Astrocyte (in vitro differentiated cells and primary cell): Measurements from ENCODE around the gene MOB3A. TPM values are rescaled to one million over a fixed set of nuclear protein-coding genes. Genes with fewer than 3 reads are reported as not detected.

Experiments
- DNase-seq: peaks from one replicate; pipeline ENCODE4 v3.0.0-alpha.2; 2010; ENCODE audit warnings: low read depth
- FAIRE-seq: peaks from 2 replicates; lab custom pipeline; 2011; peaks lifted over from hg19 to GRCh38; lab: Jason Lieb, UNC
- H2AFZ ChIP-seq: 2 replicates; pipeline ENCODE4 v1.6.0; 2012; ENCODE audit warnings: low read depth, low read length, inconsistent platforms
- H3K27ac ChIP-seq: 2 replicates; pipeline ENCODE4 v1.5.1; 2011; ENCODE audit warnings: low read depth, low read length, inconsistent platforms
- H3K27me3 ChIP-seq: 2 replicates; pipeline ENCODE4 v1.6.0; 2011; ENCODE audit warnings: low read length, inconsistent platforms; ENCODE audit not compliant: insufficient read depth
- H3K36me3 ChIP-seq: 2 replicates; pipeline ENCODE4 v1.5.1; 2011; ENCODE audit warnings: low read length, inconsistent platforms; ENCODE audit not compliant: insufficient read depth
- H3K4me1 ChIP-seq: 2 replicates; pipeline ENCODE4 v1.5.1; 2011; ENCODE audit warnings: low read length, inconsistent platforms; ENCODE audit not compliant: insufficient read depth
- H3K4me2 ChIP-seq: 2 replicates; pipeline ENCODE4 v1.6.0; 2012; ENCODE audit warnings: low read length, inconsistent platforms
- H3K4me3 ChIP-seq: 2 replicates; pipeline ENCODE4 v1.5.1; 2011; ENCODE audit warnings: low read depth, mild to moderate bottlenecking, low read length, inconsistent platforms; ENCODE audit not compliant: insufficient read depth
- H3K79me2 ChIP-seq: 2 replicates; pipeline ENCODE4 v1.6.0; 2012; ENCODE audit warnings: mild to moderate bottlenecking, low read length, inconsistent platforms; ENCODE audit not compliant: insufficient read depth
- H3K9ac ChIP-seq: 2 replicates; pipeline ENCODE4 v1.6.0; 2012; ENCODE audit warnings: mild to moderate bottlenecking, low read length, inconsistent platforms
- H3K9me3 ChIP-seq: 2 replicates; pipeline ENCODE4 v1.5.1; 2012; ENCODE audit warnings: low read depth, mild to moderate bottlenecking, low read length, inconsistent platforms; ENCODE audit not compliant: insufficient read depth
- H4K20me1 ChIP-seq: 2 replicates; pipeline ENCODE4 v1.6.0; 2012; ENCODE audit warnings: low read length, inconsistent platforms; ENCODE audit not compliant: insufficient read depth
- H3K27ac Mint-ChIP-seq: one replicate; pipeline ENCODE4 v1.8.0; 2021; ENCODE audit warnings: mild to moderate bottlenecking, mixed read lengths; ENCODE audit not compliant: unreplicated experiment
- H3K27me3 Mint-ChIP-seq: one replicate; pipeline ENCODE4 v1.8.0; 2021; ENCODE audit warnings: low read depth, mixed read lengths; ENCODE audit not compliant: unreplicated experiment
- H3K36me3 Mint-ChIP-seq: one replicate; pipeline ENCODE4 v1.8.0; 2021; ENCODE audit warnings: low read depth, mixed read lengths; ENCODE audit not compliant: unreplicated experiment
- H3K4me1 Mint-ChIP-seq: one replicate; pipeline ENCODE4 v1.8.0; 2021; ENCODE audit warnings: low read depth, mixed read lengths; ENCODE audit not compliant: unreplicated experiment
- H3K4me3 Mint-ChIP-seq: one replicate; pipeline ENCODE4 v1.8.0; 2021; ENCODE audit warnings: mild to moderate bottlenecking, moderate library complexity, mixed read lengths; ENCODE audit not compliant: unreplicated experiment
- H3K9me3 Mint-ChIP-seq: one replicate; pipeline ENCODE4 v1.8.0; 2021; ENCODE audit warnings: mild to moderate bottlenecking, mixed read lengths; ENCODE audit not compliant: unreplicated experiment
- EZH2 ChIP-seq: IDR thresholded peaks from 2 replicates; pipeline ENCODE4 v1.6.1; 2012; ENCODE audit warnings: mild to moderate bottlenecking, low read length, inconsistent platforms; ENCODE audit not compliant: insufficient read depth
- total RNA-seq: library from RNA; stranded (reverse); gene quantifications from 2 replicates; pipeline ENCODE4 v1.2.1, GENCODE V29; 2021
- TF ChIP-seq, protein P1 (sequence below): IDR thresholded peaks from 2 replicates; pipeline ENCODE4 v1.5.1; 2011; ENCODE audit warnings: low read depth, mild to moderate bottlenecking, inconsistent platforms, low read length, moderate library complexity; ENCODE audit not compliant: insufficient read depth

Gene MOB3A
- total RNA-seq, 1 donor from 2014 or later, result 45.3 TPM

GRCh38 chr19:2127758-2128157 is 31.6 kb upstream of the MOB3A start:
- no peak for TF ChIP-seq EZH2
- TF ChIP-seq, protein P1, sequence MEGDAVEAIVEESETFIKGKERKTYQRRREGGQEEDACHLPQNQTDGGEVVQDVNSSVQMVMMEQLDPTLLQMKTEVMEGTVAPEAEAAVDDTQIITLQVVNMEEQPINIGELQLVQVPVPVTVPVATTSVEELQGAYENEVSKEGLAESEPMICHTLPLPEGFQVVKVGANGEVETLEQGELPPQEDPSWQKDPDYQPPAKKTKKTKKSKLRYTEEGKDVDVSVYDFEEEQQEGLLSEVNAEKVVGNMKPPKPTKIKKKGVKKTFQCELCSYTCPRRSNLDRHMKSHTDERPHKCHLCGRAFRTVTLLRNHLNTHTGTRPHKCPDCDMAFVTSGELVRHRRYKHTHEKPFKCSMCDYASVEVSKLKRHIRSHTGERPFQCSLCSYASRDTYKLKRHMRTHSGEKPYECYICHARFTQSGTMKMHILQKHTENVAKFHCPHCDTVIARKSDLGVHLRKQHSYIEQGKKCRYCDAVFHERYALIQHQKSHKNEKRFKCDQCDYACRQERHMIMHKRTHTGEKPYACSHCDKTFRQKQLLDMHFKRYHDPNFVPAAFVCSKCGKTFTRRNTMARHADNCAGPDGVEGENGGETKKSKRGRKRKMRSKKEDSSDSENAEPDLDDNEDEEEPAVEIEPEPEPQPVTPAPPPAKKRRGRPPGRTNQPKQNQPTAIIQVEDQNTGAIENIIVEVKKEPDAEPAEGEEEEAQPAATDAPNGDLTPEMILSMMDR, result no peak
- Histone ChIP-seq H3K9me3 (no peaks in the 10 kb centered on the region), H3K4me1 (no peaks in the 10 kb centered on the region), H3K36me3 (peaks cover 15% of the 10 kb centered on the region), H4K20me1 (peaks cover 88% of the 10 kb centered on the region), H3K4me3 (no peak overlapping the region), H2AFZ (no peak overlapping the region), H3K9ac (no peak overlapping the region), H3K4me2 (no peak overlapping the region), H3K27ac (no peak overlapping the region), H3K27me3 (no peaks in the 10 kb centered on the region), H3K79me2 (peaks cover 59% of the 10 kb centered on the region)
- Mint-ChIP-seq H3K9me3 (no peaks in the 10 kb centered on the region), H3K4me3 (no peak overlapping the region), H3K4me1 (no peaks in the 10 kb centered on the region), H3K36me3 (peaks cover 3% of the 10 kb centered on the region), H3K27ac (no peak overlapping the region), H3K27me3 (no peaks in the 10 kb centered on the region)
- FAIRE-seq (no peak), DNase-seq (no peak)

- DNase-seq, result no peak
- Mint-ChIP-seq H3K36me3 (no peaks in the 10 kb centered on the region), H3K9me3 (no peaks in the 10 kb centered on the region), H3K4me1 (no peaks in the 10 kb centered on the region), H3K4me3 (no peak overlapping the region), H3K27me3 (no peaks in the 10 kb centered on the region), H3K27ac (no peak overlapping the region)
- Histone ChIP-seq H2AFZ (no peak overlapping the region), H4K20me1 (peaks cover 88% of the 10 kb centered on the region), H3K4me1 (no peaks in the 10 kb centered on the region), H3K9ac (no peak overlapping the region), H3K4me3 (no peak overlapping the region), H3K36me3 (peaks cover 17% of the 10 kb centered on the region), H3K4me2 (no peak overlapping the region), H3K79me2 (peaks cover 51% of the 10 kb centered on the region), H3K27ac (no peak overlapping the region), H3K9me3 (no peaks in the 10 kb centered on the region), H3K27me3 (no peaks in the 10 kb centered on the region)
- no peak for FAIRE-seq
- no peak for TF ChIP-seq EZH2
These were observed 30.9 kb upstream of the MOB3A start for GRCh38 chr19:2126879-2127518.

GRCh38 chr19:2123682-2124387 is 27.7 kb upstream of the MOB3A start:
- Histone ChIP-seq H4K20me1 (peaks cover 86% of the 10 kb centered on the region), H3K4me1 (no peaks in the 10 kb centered on the region), H3K36me3 (peaks cover 15% of the 10 kb centered on the region), H3K9me3 (no peaks in the 10 kb centered on the region), H3K4me2 (no peak overlapping the region), H3K27ac (no peak overlapping the region), H2AFZ (no peak overlapping the region), H3K27me3 (no peaks in the 10 kb centered on the region), H3K4me3 (no peak overlapping the region), H3K79me2 (peaks cover 24% of the 10 kb centered on the region), H3K9ac (no peak overlapping the region)
- DNase-seq (no peak), FAIRE-seq (no peak)
- Mint-ChIP-seq H3K27ac (no peak overlapping the region), H3K4me3 (no peak overlapping the region), H3K4me1 (no peaks in the 10 kb centered on the region), H3K27me3 (no peaks in the 10 kb centered on the region), H3K9me3 (no peaks in the 10 kb centered on the region), H3K36me3 (peaks cover 5% of the 10 kb centered on the region)
- no peak for TF ChIP-seq EZH2
- TF ChIP-seq, protein P1, result no peak
